ENCODE results near the gene MIX23.
A peak's percentile ranks its signal among the peaks of the same experiment; 100 is the strongest.
"Not testable (repeated sequence)": the region's sequence is repeated elsewhere in the genome, so short reads cannot be mapped to it uniquely, and the experiment has no call there.

Gene MIX23

DNA sequence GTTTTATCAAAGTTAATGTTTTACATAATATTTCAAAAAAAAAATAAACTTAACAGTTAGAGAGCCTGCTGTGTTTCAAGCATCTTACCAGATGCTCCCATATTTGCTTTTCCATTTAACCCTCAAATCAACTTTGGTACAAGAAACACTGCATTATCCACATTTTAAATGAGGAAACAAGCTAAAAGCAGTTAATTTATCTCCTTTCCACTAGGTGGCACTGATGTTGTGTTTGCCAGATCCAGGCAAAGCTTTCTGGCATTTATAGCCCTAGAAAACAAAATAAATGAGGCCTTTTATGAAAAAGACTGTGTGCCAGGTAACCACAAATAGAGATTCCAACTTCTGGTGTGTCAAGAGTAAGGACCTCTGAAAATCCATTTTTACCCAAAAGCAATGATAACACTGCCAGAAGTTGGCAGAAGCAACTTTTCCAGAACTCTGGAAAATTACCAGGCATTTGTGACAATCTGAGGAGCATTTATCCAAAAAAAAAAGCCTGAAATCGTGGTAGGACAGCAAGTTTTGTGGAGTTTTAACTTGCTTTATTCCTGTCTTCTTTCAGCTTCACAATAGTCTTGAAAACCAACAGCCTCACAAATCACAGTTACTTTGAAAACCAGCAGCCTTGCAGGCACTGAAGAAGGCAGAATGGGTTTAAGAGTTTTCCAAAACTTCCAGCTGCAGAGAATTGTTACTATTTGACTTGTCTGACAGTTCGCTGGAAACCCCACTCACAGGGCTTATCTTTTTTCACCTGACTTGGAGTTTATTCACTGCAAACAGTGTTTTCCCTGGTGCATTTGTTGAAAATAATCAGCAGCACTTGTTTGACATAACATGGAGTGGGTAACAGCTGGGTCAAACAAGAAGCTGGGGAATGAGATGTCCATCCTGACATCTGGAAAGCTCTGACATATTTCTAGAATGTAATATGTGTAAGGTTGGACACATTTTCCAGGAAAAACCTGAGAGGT is 10.1 kb upstream of the MIX23 start:
- peak; percentile 50 for DNase-seq

GRCh38 chr3:122391681-122392446 is 8.8 kb upstream of the MIX23 start:
- no peak for DNase-seq

DNA sequence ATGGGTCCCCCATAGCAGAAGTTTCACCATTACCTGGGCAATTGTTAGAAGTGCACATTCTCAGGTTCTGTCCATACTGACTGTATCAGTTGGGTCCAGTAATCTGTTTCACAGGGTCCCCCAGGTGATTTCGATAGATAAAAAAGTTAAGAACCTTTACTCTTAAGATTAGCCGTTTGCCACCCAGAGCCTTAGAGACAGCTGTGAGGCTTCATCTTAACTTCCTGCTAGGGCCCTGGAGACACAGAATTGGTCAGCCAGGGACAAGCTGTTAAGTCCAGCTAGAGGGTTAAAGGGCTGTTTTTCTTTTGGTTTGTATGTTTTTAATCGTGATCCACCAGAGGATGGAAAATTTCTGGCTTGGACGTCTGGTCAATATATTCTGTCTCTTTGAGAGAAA is 7.6 kb upstream of the MIX23 start:
- DNase-seq, result no peak

DNA sequence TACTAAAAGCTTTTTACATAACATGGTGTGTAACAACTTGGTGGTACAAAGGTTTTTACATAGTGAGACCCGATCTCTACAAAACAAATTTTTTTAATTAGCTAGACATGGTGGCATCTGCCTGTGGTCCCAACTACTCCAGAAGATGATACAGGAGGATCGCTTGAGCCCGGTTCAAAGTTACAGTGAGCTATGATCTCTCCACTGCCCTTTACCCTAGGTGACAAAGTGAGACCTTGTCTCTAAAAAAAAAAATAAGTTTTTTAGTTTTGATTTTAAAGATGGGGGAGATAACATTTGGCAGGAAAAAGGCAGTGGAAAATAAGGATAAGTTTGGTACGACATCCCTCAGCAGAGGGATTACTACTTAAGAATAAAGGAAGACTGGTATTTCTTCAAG is 6.9 kb upstream of the MIX23 start:
- no peak for DNase-seq

DNA sequence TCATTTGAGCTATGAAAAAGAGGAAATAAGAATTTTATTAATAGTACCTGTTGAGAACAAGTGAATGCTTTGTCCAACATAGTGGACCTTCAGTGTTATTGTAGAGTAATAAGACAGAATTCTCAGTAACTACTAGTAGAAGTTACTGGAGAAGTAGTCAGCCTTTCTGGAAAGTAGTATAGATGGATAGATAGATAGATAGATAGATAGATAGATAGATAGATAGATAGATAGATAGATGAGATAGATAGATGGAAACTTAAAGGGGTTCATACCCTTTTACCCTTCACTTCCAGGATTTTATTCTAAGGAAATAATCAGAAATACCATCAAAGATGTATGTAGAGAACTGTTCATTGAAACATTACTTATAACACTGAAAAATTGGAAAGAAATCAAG is 6.2 kb upstream of the MIX23 start:
- DNase-seq, result no peak

DNA sequence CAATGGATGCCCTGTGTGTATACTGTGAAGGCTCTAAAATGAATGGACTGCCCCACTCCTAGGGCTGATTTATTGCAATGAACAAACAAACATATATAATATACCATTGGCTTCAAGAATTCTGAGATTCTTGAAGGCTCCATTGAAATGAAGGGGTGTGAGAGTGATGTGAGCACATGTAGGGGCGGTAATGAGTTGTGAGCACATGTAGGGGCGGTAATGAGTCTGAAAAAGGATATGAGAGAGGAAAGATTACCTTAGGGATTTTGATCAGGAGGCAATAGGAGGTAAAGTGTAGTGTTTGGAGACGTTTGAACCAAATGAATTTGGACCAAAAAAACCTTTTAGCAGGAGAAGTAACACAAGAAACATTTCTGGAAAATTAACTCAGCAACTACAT is 4.7 kb upstream of the MIX23 start:
- no peak for DNase-seq

DNA sequence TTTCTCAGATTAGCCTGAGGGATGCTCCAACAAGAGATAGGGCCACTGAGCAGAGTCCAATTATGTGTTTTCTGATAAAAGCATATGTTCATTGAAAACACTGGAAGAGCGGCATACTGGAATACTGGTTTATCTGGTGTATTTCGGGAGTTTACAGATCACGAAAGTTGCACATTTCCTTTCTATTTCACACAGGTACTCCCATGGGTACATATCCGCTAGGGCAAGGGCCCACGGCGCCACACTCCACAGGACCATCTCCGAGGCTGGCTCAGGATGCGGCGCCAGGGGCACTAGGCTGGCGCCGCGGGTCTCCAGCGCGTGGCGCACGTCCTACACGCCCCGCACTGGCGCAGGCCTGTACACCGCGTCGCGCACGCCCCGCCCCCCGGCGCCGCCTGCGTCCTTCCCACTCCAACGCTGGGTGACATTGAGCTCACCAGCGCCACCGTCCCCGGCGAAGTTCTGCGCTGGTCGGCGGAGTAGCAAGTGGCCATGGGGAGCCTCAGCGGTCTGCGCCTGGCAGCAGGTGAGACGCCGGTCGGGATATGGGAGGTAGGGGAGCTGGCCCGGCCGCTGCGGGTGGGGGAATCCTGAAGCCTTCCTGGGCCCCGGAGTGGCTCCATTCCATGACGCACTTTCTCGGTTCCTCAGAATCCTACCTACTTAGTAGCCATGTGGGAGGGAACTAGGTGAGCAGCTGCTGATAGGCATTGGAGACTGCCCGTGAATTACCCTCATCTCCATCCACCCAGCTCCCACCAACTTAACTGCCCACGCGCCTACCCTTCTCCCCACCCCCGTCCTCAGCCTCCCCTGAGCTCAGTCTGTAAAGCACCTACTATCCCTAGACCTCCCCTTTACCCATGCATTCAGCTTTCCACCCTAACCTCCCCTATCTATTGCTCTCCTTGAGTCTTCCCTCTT is 1.0 kb upstream of the MIX23 start, which contains the start of gene FAM162A:
TSS of gene FAM162A (plus strand) at position 412 of the 927 bp plus-strand sequence. CDS start at position 496, 84 bp downstream.
- peak; percentile 94 for DNase-seq

DNA sequence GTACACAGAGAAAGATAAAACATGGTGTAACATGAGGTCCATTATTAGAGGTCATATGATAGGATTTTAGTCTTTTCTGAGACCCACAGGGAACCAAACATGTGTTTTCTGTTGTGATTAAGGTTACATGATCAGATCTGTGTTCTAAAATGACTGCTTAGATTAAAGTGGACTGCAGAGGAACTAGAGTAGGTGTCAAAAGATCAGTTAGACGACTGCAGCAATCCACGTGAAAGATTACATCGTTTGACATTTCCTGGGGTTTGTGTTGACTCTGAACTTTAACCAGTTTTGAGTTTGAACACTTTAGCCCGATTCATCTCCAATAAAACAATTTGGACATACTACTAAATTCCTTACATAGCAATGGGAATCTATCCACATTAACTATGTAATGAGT is 5.1 kb downstream of the MIX23 start:
- no peak for DNase-seq

- no peak for DNase-seq
Measured at GRCh38 chr3:122374034-122374433, 9.0 kb downstream of the MIX23 start.

- no peak for DNase-seq
Measured at GRCh38 chr3:122366379-122366749, 16.7 kb downstream of the MIX23 start.

DNA sequence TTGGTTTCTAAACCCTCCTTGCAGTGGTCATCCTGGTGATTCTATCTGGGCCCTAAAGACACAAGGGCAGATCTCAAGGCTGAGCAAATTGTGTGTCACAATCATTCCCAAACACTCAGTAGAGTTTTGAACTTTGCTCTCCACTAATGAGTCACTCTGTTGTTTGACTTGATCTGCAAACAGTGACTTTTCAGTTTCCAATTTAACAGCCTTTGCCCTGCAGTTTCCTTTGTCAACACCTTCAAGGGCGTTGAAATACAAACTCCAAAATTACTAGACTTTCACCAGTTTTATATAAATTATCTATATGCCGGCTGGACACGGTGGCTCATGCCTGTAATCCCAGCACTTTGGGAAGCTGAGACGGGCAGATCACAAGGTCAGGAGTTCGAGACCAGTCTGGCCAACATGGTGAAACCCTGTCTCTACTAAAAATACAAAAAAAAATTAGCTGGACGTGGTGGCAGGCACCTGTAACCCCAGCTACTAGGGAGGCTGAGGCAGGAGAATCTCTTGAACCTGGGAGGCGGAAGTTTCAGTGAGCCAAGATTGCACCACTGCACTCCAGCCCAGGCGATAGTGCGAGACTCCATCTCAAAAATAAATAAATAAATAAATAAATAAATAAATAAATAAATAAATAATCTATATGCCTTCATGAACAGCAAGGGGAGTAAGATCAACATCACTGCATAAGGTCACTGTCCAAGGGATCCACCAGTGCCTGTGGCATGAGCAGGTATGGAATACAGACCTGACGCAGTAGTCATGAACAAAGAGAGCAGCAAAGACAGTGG is 17.3 kb downstream of the MIX23 start:
- not testable (repeated sequence) for DNase-seq

DNA sequence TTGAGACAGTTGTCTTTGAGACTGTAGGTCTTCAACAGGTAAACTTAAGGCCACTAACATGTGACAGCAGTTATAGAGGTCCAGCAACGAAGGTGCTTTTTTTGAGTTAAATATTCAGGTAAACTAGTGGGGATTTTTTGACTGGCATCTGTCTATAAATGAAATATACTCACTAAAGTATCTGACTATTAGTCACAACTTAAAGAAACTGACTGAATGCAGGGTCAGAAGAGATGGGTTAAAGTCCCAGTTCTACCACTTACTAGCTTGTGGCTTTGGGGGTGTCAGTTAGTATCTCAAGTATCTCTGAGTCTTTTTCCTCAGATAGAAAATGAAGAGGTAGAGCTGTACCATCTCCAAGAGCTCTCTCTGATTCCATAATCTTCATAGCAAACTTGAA is 18.0 kb downstream of the MIX23 start:
- no peak for DNase-seq

DNA sequence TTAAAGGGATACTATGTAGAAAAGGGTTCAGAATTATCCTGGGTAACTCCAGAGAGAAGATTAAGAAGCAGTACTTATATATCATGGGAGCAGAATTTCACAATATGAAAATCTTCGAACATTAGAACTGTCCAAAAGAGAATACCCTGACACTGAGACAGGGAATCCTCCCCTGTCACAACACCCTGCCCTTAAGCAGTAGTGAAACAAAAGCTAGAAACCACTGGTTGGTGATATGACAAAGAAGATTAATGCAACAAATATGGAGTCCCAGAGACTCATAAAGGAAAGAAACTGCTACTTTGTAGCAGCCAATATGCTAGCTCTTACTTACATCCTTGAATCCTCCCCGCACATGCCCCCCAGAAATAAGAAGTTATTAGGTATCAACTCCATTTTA is 18.5 kb downstream of the MIX23 start:
- no peak for DNase-seq

DNA sequence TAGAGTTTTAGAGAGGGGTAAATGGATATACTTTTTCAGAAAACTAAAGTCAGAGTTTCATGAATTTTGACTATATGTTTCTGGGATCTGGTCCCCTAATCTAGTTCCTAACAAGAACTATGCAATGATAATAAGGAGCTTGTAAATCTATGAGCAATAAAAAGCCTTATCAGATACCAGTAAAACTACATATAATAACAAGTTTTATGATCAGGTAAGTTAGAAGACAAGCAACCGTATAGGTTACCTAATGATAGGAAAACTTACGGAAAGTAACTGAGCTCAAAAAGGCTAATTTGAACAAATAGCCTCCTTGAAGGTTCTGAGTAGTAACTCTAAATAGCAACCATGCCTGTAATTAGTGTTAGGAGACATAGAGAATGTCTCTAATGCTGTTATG is 21.0 kb downstream of the MIX23 start:
- no peak for DNase-seq

DNA sequence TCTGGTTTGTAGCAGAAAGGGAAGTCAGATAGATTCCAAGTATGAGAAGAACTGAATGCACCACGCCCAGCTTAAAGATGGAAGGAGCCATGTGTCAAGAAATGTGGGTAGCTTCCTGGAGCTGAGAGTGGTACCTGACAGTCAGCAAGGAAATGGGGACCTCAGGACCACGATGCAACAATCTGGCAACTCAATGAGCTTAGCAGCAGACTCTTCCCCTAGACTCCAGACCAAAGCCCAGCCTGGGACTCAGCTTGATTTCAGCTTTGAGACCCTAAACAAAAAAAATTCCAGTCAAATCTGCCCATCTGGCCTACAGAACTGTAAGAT is 24.4 kb downstream of the MIX23 start:
- DNase-seq, result no peak

- no peak for DNase-seq
Measured at GRCh38 chr3:122357828-122358702, 25.0 kb downstream of the MIX23 start.

- DNase-seq, result no peak
Measured at GRCh38 chr3:122356402-122356801, 26.6 kb downstream of the MIX23 start.

DNA sequence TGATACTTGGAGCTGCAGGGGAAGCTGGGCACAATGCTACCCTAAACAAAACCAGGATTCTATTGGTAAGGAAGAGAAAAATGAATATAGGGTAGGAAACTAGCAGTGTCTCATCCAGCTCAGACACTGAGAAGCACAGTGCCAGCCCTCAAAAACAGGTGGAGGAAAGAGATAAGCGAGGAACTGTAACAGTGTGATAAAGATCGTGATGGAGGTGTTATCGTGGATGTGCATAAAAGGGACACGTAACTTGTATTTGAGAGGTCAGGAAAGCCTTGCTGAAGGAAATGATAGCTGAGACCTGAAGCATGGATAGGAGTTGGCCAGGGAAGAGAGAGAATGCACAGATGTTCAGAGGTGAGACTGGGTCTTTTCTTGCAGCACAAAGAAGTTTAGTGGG is 27.4 kb downstream of the MIX23 start:
- DNase-seq, result no peak

DNA sequence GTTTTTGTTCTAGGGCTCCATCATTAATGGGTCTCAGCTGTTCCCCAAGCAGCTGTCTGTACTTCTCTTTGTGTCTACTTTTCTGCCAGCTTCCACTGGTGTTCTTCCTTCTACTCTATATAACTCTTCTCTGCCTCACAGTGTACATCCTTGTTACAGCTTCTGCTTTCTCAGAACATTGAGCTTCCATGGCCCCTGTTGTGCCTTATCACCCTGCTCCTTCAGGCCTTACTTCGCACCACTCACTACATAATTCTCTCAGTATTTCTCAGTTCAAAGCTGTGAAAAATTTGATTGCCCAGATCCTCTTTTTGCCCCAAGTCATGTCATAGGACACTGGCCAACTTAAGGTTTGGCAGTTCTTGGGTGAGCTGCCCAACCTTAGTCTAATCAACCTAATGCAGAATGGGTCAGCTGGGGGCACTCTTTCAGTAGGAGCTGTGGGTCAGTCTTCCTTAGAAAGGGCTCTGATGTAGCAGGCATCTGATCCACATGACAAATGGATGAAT is 29.1 kb downstream of the MIX23 start:
- DNase-seq, result no peak

DNA sequence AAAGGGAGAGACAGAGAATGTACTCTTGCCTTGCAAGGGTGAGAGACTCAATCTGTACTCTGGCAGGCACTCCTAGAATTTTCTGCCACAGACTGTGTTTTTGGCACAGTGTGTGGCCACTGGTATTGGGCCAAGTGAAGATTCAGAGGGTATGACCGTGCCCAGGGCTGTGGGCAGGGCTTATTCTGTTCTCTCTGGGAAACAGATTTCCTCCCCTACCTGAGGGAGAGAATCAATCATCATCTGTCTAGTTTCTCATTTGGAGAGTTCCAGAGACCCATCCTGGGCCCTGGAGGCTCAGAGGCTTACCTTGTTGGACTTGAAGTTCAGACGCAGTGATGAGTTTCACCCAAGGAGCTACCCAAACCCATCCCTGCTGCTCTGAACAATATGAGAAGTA is 29.8 kb downstream of the MIX23 start:
- DNase-seq, result no peak

DNA sequence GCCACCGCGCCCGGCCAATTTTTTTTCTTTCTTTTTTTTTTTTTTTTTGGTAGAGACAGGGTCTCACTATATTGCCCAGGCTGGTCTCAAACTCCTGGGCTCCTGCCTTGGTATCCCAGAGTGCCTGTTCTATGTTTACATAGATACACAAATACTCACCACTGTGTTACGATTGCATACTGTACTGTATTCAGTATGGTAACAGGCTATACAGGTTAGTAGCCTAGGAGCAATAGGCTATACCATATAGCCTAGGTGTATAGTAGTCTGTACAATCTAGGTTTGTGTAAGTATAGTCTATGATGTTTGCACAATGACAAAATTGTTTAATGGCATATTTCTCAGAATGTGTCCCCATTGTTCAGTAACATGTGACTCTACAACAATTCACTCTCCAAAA is 31.4 kb downstream of the MIX23 start:
- no peak for DNase-seq

Measured in fibroblast of skin of back (primary cell).